Ovary (tissue), 9 donors: ENCODE results near the gene LHX4. TPM values are rescaled to one million over a fixed set of nuclear protein-coding genes. Genes with fewer than 3 reads are reported as not detected.

Source experiments
- DNase-seq, 5 donors: peaks; one replicate each; pipeline ENCODE4 v3.0.0-alpha.2; 2019 to 2020
- H3K27ac ChIP-seq, 2 donors: fragments of 200-600 bp; one replicate each; pipeline versions ENCODE4 v1.5.1 to v1.8.0; 2019 to 2022
- H3K27me3 ChIP-seq: fragments of 200-600 bp; one replicate; pipeline ENCODE4 v1.8.0; 2022
- H3K36me3 ChIP-seq: fragments of 200-600 bp; sonication (generic); one replicate; pipeline ENCODE4 v1.5.1; 2019
- H3K4me1 ChIP-seq: one replicate; pipeline ENCODE4 v1.8.1; 2013; ENCODE audit warnings: mild to moderate bottlenecking, moderate library complexity; ENCODE audit not compliant: insufficient read depth
- H3K4me3 ChIP-seq: fragments of 200-600 bp; sonication (generic); one replicate; pipeline ENCODE4 v1.5.1; 2017
- H3K9me3 ChIP-seq, 2 donors: fragments of 200-600 bp in 1 of 2; sonication (generic) in 1 of 2; one replicate each; pipeline versions ENCODE4 v1.5.1 to v1.8.1; 2013 to 2019; ENCODE audit warnings: mild to moderate bottlenecking in 1 of 2, moderate library complexity in 1 of 2
- EP300 ChIP-seq: sonication (generic); formaldehyde crosslinking; IDR thresholded peaks from one replicate; pipeline ENCODE4 v1.6.1; 2017; ENCODE audit warnings: antibody characterized with exemption
- POLR2A ChIP-seq: fragments of 450-650 bp; IDR thresholded peaks from one replicate; pipeline ENCODE4 v1.6.1; 2017; ENCODE audit warnings: antibody characterized with exemption, mild to moderate bottlenecking, moderate library complexity
- WGBS, 3 donors: extraction: QIAGEN DNeasy Blood & Tissue Kit in 1 of 3; methylation state at CpG; one replicate each; pipeline versions ENCODE4 v1.1.5 to v1.1.7; 2013 to 2017; 5-methylcytosine and 5-hydroxymethylcytosine counted together
- intact Hi-C, 4 donors: fragments of 100-400 bp; cut with DNase I; formaldehyde crosslinking; loops; one replicate each; pipeline versions ENCODE4 v1.11.0 to v1.15.1; 2022 to 2023
- polyA plus RNA-seq, 2 donors: library from polyadenylated mRNA; stranded (reverse); fragments of 200-250 nt in 1 of 2; fragments of 350-450 nt in 1 of 2; fragmentation: Illumina TruSeq in 1 of 2; extraction: RNeasy Lipid Tissue Mini Kit (QIAGEN cat#74804) in 1 of 2; gene quantifications; one replicate each; pipeline ENCODE4 v1.2.3, GENCODE V29; 2013 to 2014
- total RNA-seq, 7 donors: library from RNA; depleted of rRNA in 2 of 7; stranded (reverse); fragments of >200 nt in 2 of 7; fragmentation: NEBNext Ultra II Directional in 3 of 7; extraction: Animal tissue kit (Norgen Biotek cat#: 25700) in 3 of 7; gene quantifications; one replicate each; pipeline versions ENCODE4 v1.1.0 to v1.2.4, GENCODE V29; 2016 to 2023
- TF ChIP-seq, protein P1 (sequence below), 3 donors: fragments of 450-650 bp in 2 of 3; fragments of 200-600 bp in 1 of 3; IDR thresholded peaks; one replicate each; pipeline versions ENCODE4 v1.5.1 to v1.8.0; 2016 to 2022; ENCODE audit warnings: antibody characterized with exemption in 3 of 3, mild to moderate bottlenecking in 1 of 3
- donor health status: DM: no; HTN: no; CAD: no; lungs with moderate emphysema.
- donor health status: DM: no; HTN: no; CAD: no.
- donor health status: Bipolar disorder and iron deficiency.
- donor health status: DM: yes; HTN: yes; CAD: no.
- donor health status: DM: no; HTN: no; CAD: no.
- donor health status: DM: yes; HTN: yes; CAD: no.

The LHX4 gene
- total and polyA plus RNA-seq, 9 donors = 0.05 to 0.10 TPM; not detected in 7

DNA sequence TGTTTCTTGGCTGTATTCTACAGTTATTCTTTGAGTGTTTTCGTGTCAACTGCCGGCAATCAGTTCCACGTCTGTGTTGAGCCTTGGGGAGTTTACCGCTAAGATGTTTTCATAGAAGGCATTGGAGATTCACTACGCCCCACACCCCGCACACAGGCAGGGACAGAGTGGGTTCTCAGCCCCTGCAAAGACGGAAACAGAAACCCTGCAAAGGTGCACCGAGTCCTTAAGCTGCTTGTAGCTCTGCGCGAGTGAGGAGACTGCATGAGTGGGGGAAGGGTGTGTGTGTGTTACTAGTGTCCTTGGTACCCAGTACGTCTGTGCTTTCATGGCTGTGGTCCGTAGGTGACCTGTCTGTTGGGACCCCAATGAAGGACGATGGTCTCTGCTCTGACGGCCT is 1.9 kb downstream of the LHX4 start:
- H3K36me3 ChIP-seq = no peaks in the 10 kb centered on the region
- TF ChIP-seq POLR2A (no peak), EP300 (no peak)
- TF ChIP-seq, protein P1, sequence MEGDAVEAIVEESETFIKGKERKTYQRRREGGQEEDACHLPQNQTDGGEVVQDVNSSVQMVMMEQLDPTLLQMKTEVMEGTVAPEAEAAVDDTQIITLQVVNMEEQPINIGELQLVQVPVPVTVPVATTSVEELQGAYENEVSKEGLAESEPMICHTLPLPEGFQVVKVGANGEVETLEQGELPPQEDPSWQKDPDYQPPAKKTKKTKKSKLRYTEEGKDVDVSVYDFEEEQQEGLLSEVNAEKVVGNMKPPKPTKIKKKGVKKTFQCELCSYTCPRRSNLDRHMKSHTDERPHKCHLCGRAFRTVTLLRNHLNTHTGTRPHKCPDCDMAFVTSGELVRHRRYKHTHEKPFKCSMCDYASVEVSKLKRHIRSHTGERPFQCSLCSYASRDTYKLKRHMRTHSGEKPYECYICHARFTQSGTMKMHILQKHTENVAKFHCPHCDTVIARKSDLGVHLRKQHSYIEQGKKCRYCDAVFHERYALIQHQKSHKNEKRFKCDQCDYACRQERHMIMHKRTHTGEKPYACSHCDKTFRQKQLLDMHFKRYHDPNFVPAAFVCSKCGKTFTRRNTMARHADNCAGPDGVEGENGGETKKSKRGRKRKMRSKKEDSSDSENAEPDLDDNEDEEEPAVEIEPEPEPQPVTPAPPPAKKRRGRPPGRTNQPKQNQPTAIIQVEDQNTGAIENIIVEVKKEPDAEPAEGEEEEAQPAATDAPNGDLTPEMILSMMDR (IDR thresholded peaks at IDR 0.05) = no peak
- DNase-seq = no peak
- 5% methylated on average over 14 of the region's 14 CpGs for WGBS, 3 donors
- intact Hi-C loops = no loop called here
- H3K27ac ChIP-seq = no peak overlapping the region
- peaks cover 5% of the 10 kb centered on the region for H3K27me3 ChIP-seq
- peaks cover 11% of the 10 kb centered on the region for H3K4me1 ChIP-seq
- H3K4me3 ChIP-seq = no peak overlapping the region
- H3K9me3 ChIP-seq = no peaks in the 10 kb centered on the region

DNA sequence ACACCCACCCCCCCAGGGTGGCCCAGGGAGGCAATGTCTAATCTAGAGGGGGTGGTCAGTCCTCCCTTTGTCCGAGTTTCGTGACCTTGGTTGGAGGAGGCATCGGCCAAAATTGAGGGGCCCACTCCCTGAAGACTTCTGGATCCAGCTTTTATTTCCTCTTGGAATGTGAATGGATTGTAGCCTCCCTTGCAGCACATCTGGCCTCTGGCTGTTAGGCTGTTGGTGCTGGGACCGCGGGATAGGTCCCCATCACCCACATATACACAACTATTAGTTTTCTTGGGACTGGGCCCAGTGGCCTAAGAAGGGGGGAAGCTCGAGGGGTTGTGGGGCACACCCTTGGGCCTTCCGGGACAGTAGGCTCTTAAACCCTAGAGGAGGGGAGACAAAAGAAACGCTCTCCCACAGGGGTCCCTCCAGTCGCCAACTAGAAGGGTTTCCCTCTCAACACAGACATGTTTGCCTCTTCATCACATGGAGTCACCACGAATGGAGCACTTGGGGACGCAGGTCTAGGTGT is 2.5 kb downstream of the LHX4 start:
- Histone ChIP-seq H3K27ac (no peak overlapping the region), H3K27me3 (peaks cover 5% of the 10 kb centered on the region), H3K36me3 (no peaks in the 10 kb centered on the region), H3K4me1 (peaks cover 11% of the 10 kb centered on the region), H3K4me3 (no peak overlapping the region), H3K9me3 (no peaks in the 10 kb centered on the region)
- intact Hi-C loops = no loop called here
- DNase-seq = no peak
- 11 to 16% (median 12%) methylated on average over 11 of the region's 11 CpGs for WGBS, 3 donors
- TF ChIP-seq EP300 = no peak
- TF ChIP-seq POLR2A = no peak

DNA sequence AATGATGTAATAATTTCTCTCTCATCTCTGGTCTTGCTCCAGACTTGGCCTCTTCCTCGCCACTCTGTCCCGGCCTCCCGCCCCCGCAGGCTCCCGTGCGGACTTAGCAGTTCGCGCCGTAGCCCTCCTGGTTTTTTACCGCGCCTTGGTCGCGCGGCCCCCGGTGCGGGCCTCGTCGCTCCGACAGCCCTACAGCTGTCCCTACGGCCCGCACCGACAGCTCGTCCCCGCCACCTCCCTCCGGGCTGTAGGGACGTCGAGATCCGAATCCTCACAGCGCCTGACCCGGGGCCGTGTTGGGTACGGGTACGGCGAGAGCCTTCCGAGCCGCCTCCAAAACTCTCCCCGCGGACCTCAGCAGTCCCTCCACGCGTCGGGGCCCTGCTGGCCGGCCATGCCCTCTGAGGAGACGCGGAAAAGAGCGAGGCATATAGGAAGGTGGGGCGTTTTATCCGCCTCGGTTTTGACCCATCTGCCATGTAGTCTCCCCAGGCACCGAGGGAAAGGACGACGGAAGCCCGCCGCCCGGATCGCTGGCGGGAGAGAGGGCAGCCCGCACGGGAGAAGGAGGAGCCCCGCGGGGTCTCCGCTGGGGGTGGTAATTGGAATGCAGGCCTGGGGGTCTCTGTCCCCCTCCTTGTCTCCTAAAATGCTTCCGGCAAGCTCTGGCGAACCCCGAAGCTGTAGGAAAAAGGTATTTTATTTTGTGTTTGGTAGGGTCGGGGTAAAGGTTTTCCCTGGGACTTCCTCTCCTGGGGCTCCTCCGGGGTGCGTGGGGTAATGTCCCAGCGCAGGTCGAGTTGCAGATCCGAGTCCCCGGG is 3.3 kb downstream of the LHX4 start:
- no peak for DNase-seq
- Histone ChIP-seq H3K4me3 (no peak overlapping the region), H3K27ac (no peak overlapping the region), H3K36me3 (no peaks in the 10 kb centered on the region), H3K9me3 (no peaks in the 10 kb centered on the region), H3K27me3 (peaks cover 5% of the 10 kb centered on the region), H3K4me1 (peaks cover 11% of the 10 kb centered on the region)
- intact Hi-C loops = no loop called here
- TF ChIP-seq POLR2A (no peak), EP300 (no peak)
- TF ChIP-seq, protein P1 (IDR thresholded peaks at IDR 0.05) = no peak
- WGBS, 3 donors = 4 to 5% (median 5%) methylated on average over 59 to 71 of the region's 71 CpGs

DNA sequence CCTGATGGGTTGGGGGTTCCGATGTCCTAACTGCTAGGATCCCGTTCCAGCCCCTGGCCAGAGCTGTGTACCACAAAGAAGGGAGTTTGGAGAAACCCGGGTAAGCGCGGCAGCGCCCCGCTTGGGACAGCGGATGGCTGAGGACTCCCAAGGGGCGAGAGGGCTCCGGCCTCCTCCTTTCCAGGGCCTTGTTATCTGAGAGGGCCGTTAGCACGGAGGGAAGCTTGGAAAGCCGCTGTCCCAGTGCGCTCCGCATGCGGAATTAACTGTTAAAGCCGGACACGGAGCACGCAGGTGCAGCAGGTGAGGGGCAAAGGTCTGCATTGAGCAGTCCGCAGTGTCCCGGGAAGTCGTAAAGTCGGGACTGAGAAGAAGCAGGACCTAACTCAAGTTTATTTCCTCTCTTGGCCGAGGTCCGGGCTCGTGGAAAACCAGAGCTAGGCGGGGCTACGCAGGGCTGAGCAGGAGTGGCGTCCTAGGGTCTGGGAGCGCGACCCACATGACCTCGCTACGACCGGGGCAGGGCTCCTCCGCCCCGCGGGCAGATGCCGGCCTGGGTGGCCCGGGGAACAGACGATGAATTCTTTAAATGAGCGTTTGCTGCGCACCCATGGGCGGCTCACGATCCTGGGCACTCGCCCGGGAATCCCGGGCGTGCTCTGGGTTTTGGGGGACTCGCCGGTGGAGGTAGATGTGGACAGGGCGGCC is 4.5 kb downstream of the LHX4 start:
- peaks cover 11% of the 10 kb centered on the region for H3K4me1 ChIP-seq
- no peak for TF ChIP-seq POLR2A
- TF ChIP-seq, protein P1 (IDR thresholded peaks at IDR 0.05) = no peak
- no peak for TF ChIP-seq EP300
- H3K36me3 ChIP-seq = no peaks in the 10 kb centered on the region
- H3K27me3 ChIP-seq = peaks cover 5% of the 10 kb centered on the region
- intact Hi-C loops = no loop called here
- no peaks in the 10 kb centered on the region for H3K9me3 ChIP-seq
- H3K4me3 ChIP-seq = no peak overlapping the region
- no peak overlapping the region for H3K27ac ChIP-seq
- WGBS, 3 donors = 3 to 4% (median 3%) methylated on average over 41 to 51 of the region's 51 CpGs
- DNase-seq = no peak
